Measurements from ENCODE around the gene LDB1.

The LDB1 gene

GRCh38 chr10:102153093-102153620 is 33.0 kb upstream of the LDB1 start:
- TF ChIP-seq CEBPB (IDR thresholded peaks at IDR 0.05) (no peak), RAD21 (IDR thresholded peaks at IDR 0.05; ENCODE audit: low read depth) (no peak)

- TF ChIP-seq TAF1 (IDR thresholded peaks at IDR 0.05; ENCODE audit: low read depth) (0 out of 2 replicates have a peak, but pooled peaks have one; percentile 13), CREB1 (IDR thresholded peaks at IDR 0.05; ENCODE audit: low read depth) (no peak), MAX (IDR thresholded peaks at IDR 0.05) (peak; percentile 98), RAD21 (IDR thresholded peaks at IDR 0.05; ENCODE audit: low read depth) (no peak), REST (IDR thresholded peaks at IDR 0.05; ENCODE audit: low read depth) (no peak), FOXM1 (IDR thresholded peaks at IDR 0.05; ENCODE audit: borderline replicate concordance, low read depth) (no peak), EP300 (IDR thresholded peaks at IDR 0.05; ENCODE audit: borderline replicate concordance) (no peak), YY1 (IDR thresholded peaks at IDR 0.05; ENCODE audit: low read depth) (no peak), TEAD4 (IDR thresholded peaks at IDR 0.05) (no peak), USF1 (IDR thresholded peaks at IDR 0.05) (no peak), ZBTB7A (IDR thresholded peaks at IDR 0.05; ENCODE audit: low read depth) (peak; percentile 53; the same call in 1 of the 2 replicates), NFIC (IDR thresholded peaks at IDR 0.05) (no peak; the same call in 1 of the 2 replicates), EGR1 (IDR thresholded peaks at IDR 0.05) (no peak), TCF12 (IDR thresholded peaks at IDR 0.05; ENCODE audit: low read depth) (no peak)
Measured at GRCh38 chr10:102152545-102152890, 32.4 kb upstream of the LDB1 start.

GRCh38 chr10:102151774-102152544 is 31.8 kb upstream of the LDB1 start, which contains the start of gene NOLC1:
Gene NOLC1, plus strand, starts transcription at chr10:102152389. Its CDS starts 22 bp downstream, at chr10:102152411.
- TF ChIP-seq REST (IDR thresholded peaks at IDR 0.05; ENCODE audit: low read depth) (no peak), YY1 (IDR thresholded peaks at IDR 0.05; ENCODE audit: low read depth) (peak; percentile 95), NFIC (IDR thresholded peaks at IDR 0.05) (peak; percentile 75), EP300 (IDR thresholded peaks at IDR 0.05; ENCODE audit: borderline replicate concordance) (peak; percentile 69), MAX (IDR thresholded peaks at IDR 0.05) (peak; percentile 95; the same call in 1 of the 2 replicates), TCF12 (IDR thresholded peaks at IDR 0.05; ENCODE audit: low read depth) (peak; percentile 75), CEBPB (IDR thresholded peaks at IDR 0.05) (no peak), EGR1 (IDR thresholded peaks at IDR 0.05) (no peak; the same call in none of the 2 replicates), FOXM1 (IDR thresholded peaks at IDR 0.05; ENCODE audit: borderline replicate concordance, low read depth) (peak; percentile 75; the same call in 1 of the 2 replicates), CREB1 (IDR thresholded peaks at IDR 0.05; ENCODE audit: low read depth) (peak; percentile 99), TEAD4 (IDR thresholded peaks at IDR 0.05) (peak; percentile 96), ZBTB7A (IDR thresholded peaks at IDR 0.05; ENCODE audit: low read depth) (peak; percentile 66; the same call in 1 of the 2 replicates), TAF1 (IDR thresholded peaks at IDR 0.05; ENCODE audit: low read depth) (peak; percentile 94), RAD21 (IDR thresholded peaks at IDR 0.05; ENCODE audit: low read depth) (no peak), USF1 (IDR thresholded peaks at IDR 0.05) (peak; percentile 49)

- TF ChIP-seq ZBTB7A (IDR thresholded peaks at IDR 0.05; ENCODE audit: low read depth): no peak
- TF ChIP-seq EGR1 (IDR thresholded peaks at IDR 0.05): no peak
- no peak for TF ChIP-seq TAF1 (IDR thresholded peaks at IDR 0.05; ENCODE audit: low read depth)
- no peak for TF ChIP-seq EP300 (IDR thresholded peaks at IDR 0.05; ENCODE audit: borderline replicate concordance)
- no peak for TF ChIP-seq CREB1 (IDR thresholded peaks at IDR 0.05; ENCODE audit: low read depth)
- TF ChIP-seq TCF12 (IDR thresholded peaks at IDR 0.05; ENCODE audit: low read depth): no peak
- TF ChIP-seq MAX (IDR thresholded peaks at IDR 0.05): no peak
- no peak for TF ChIP-seq USF1 (IDR thresholded peaks at IDR 0.05)
- TF ChIP-seq NFIC (IDR thresholded peaks at IDR 0.05): no peak
- no peak for TF ChIP-seq FOXM1 (IDR thresholded peaks at IDR 0.05; ENCODE audit: borderline replicate concordance, low read depth)
- no peak for TF ChIP-seq RAD21 (IDR thresholded peaks at IDR 0.05; ENCODE audit: low read depth)
- no peak for TF ChIP-seq REST (IDR thresholded peaks at IDR 0.05; ENCODE audit: low read depth)
- no peak for TF ChIP-seq TEAD4 (IDR thresholded peaks at IDR 0.05)
- no peak for TF ChIP-seq CEBPB (IDR thresholded peaks at IDR 0.05)
- TF ChIP-seq YY1 (IDR thresholded peaks at IDR 0.05; ENCODE audit: low read depth): no peak
Measured at GRCh38 chr10:102150970-102151773, 31.0 kb upstream of the LDB1 start.

Data from Ishikawa (cell line).